Effector memory CD4-positive, alpha-beta T cell (primary cell): ENCODE data around the gene GPR39.

Source experiments
- DNase-seq, 3 donors: peaks; one replicate each; pipeline ENCODE4 v3.0.0-alpha.2; 2020
- H3K27ac ChIP-seq: 2 replicates; pipeline ENCODE4 v1.7.0; 2013; ENCODE audit warnings: mild to moderate bottlenecking, low read length, moderate library complexity; ENCODE audit not compliant: insufficient read depth, poor library complexity, severe bottlenecking
- H3K27me3 ChIP-seq: replicated peaks from 2 replicates; pipeline ENCODE4 v1.7.0; 2013; ENCODE audit warnings: mild to moderate bottlenecking, low read length; ENCODE audit not compliant: insufficient read depth, control insufficient read depth, poor library complexity, severe bottlenecking
- H3K36me3 ChIP-seq: 2 replicates; pipeline ENCODE4 v1.7.0; 2013; ENCODE audit warnings: mild to moderate bottlenecking, low read length, moderate library complexity; ENCODE audit not compliant: control insufficient read depth, insufficient read depth
- H3K4me1 ChIP-seq: 2 replicates; pipeline ENCODE4 v1.7.0; 2013; ENCODE audit warnings: low read length, mild to moderate bottlenecking; ENCODE audit not compliant: control insufficient read depth, insufficient read depth, poor library complexity, severe bottlenecking
- H3K4me3 ChIP-seq: 2 replicates; pipeline ENCODE4 v1.7.0; 2013; ENCODE audit warnings: low read length, low read depth, mild to moderate bottlenecking; ENCODE audit not compliant: insufficient read depth, poor library complexity, severe bottlenecking
- H3K9me3 ChIP-seq: 2 replicates; pipeline ENCODE4 v1.7.0; 2013; ENCODE audit warnings: mild to moderate bottlenecking, low read length, moderate library complexity; ENCODE audit not compliant: control insufficient read depth

The GPR39 gene

DNA sequence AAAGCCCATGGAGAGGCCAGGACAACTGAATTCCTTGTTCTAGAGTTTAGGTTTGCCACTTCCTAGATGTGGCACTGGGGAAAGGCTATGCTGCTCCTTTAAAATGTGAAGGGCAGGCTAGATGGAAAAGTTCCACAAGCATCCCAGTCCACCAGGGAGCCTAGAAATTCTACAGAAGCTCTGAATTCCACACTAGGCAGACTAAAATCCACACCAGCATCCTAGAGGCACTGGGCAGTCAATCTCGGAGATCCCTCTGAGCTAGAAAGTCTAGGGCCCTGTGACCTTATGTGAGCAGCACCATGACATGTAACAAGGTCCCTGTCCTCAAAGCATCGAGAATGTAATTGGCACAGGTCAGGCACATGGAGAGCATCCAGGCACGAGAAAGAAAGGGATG, 181.9 kb downstream of the GPR39 start:
- no peaks in the 10 kb centered on the region for H3K9me3 ChIP-seq
- no peak for DNase-seq
- no peak overlapping the region for H3K4me3 ChIP-seq
- no peaks in the 10 kb centered on the region for H3K36me3 ChIP-seq
- no peaks in the 10 kb centered on the region for H3K4me1 ChIP-seq
- no peak overlapping the region for H3K27ac ChIP-seq
- no peaks in the 10 kb centered on the region for H3K27me3 ChIP-seq

DNA sequence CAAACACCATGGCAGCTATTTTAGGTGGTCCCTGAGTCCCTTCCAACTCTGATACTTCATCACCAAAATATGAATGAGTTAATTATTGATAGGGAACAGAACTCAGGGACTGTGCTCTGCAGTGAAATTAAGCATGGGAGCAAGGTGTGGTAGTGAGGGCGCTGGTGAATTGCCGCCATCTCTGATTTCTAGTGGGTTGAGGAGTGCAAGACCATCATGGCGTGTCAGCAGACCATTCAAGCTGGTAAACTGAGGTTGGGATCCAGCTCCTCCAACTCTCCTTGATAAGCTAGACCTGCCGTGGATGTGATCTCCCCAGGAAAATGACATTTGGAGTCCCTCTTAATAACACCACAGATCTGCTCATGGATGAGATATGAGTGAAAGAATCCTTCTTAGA, 183.0 kb downstream of the GPR39 start:
- no peaks in the 10 kb centered on the region for H3K36me3 ChIP-seq
- DNase-seq: no peak
- no peak overlapping the region for H3K4me3 ChIP-seq
- no peaks in the 10 kb centered on the region for H3K27me3 ChIP-seq
- H3K4me1 ChIP-seq: no peaks in the 10 kb centered on the region
- no peak overlapping the region for H3K27ac ChIP-seq
- H3K9me3 ChIP-seq: no peaks in the 10 kb centered on the region

- Histone ChIP-seq H3K4me3 (no peak overlapping the region), H3K27ac (no peak overlapping the region), H3K4me1 (no peaks in the 10 kb centered on the region), H3K36me3 (no peaks in the 10 kb centered on the region), H3K9me3 (no peaks in the 10 kb centered on the region), H3K27me3 (no peaks in the 10 kb centered on the region)
- DNase-seq: no peak
Measured at GRCh38 chr2:132604561-132604960, 188.0 kb downstream of the GPR39 start.

DNA sequence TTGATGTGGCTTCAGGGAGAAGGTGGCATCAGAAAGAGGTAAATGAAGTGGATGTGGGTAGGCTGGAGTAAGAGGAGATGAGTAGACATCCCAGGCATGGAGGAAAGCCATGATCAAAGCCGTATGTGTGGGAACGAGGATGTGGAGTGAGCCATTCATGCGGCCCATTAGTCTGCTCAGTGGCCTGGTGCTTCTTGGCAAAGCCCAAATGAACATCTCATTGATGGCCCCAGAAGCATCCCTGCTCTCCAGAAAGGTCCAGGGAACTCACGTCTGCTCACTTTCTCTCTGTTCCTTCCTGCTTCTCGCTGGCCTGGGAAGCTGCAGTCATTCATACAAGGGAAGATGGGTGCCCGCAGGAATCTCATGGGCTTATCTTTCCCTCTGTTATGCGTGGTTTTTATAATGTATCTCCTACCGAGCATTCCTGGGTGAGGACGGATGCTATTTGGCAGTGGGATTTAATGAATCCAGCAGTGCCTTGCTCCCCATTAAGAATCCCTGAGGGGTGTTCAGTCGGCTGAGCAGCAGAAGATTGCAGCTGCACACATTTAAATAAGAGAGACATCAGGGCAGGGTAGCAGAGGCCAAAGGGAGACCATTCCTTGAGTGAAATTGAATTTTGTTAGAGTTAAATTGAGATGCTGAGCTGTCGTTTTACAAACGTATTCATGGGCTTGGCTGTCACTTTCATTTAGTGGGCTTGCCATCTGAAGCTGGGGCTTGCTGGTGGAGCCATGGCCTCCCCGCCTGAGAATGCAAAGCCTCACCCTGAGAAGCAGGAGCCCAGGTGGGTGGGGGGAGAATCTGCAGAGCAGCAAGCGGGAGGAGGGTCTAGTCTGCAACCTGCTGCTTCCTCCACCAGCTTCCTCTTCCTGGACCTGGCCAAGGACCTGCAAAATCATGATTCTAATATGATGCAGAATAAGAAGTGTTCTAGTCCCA, 188.9 kb downstream of the GPR39 start:
- Histone ChIP-seq H3K36me3 (no peaks in the 10 kb centered on the region), H3K9me3 (no peaks in the 10 kb centered on the region), H3K4me3 (no peak overlapping the region), H3K27me3 (no peaks in the 10 kb centered on the region), H3K27ac (no peak overlapping the region), H3K4me1 (no peaks in the 10 kb centered on the region)
- no peak for DNase-seq

GRCh38 chr2:132606649-132607048, 190.0 kb downstream of the GPR39 start:
- no peak for DNase-seq
- Histone ChIP-seq H3K4me1 (no peaks in the 10 kb centered on the region), H3K27me3 (no peaks in the 10 kb centered on the region), H3K4me3 (no peak overlapping the region), H3K9me3 (no peaks in the 10 kb centered on the region), H3K27ac (no peak overlapping the region), H3K36me3 (no peaks in the 10 kb centered on the region)

GRCh38 chr2:132607426-132608090, 191.0 kb downstream of the GPR39 start:
- no peak for DNase-seq
- Histone ChIP-seq H3K4me3 (no peak overlapping the region), H3K27ac (no peak overlapping the region), H3K27me3 (no peaks in the 10 kb centered on the region), H3K4me1 (no peaks in the 10 kb centered on the region), H3K9me3 (no peaks in the 10 kb centered on the region), H3K36me3 (no peaks in the 10 kb centered on the region)

- DNase-seq: no peak
- H3K27ac ChIP-seq: no peak overlapping the region
- H3K4me1 ChIP-seq: no peaks in the 10 kb centered on the region
- H3K27me3 ChIP-seq: no peaks in the 10 kb centered on the region
- no peaks in the 10 kb centered on the region for H3K9me3 ChIP-seq
- no peak overlapping the region for H3K4me3 ChIP-seq
- H3K36me3 ChIP-seq: no peaks in the 10 kb centered on the region
Measured at GRCh38 chr2:132608311-132608710, 191.7 kb downstream of the GPR39 start.

- Histone ChIP-seq H3K27ac (no peak overlapping the region), H3K36me3 (no peaks in the 10 kb centered on the region), H3K9me3 (no peaks in the 10 kb centered on the region), H3K4me1 (no peaks in the 10 kb centered on the region), H3K27me3 (no peaks in the 10 kb centered on the region), H3K4me3 (no peak overlapping the region)
- DNase-seq: no peak
Measured at GRCh38 chr2:132609101-132609890, 192.7 kb downstream of the GPR39 start.

DNA sequence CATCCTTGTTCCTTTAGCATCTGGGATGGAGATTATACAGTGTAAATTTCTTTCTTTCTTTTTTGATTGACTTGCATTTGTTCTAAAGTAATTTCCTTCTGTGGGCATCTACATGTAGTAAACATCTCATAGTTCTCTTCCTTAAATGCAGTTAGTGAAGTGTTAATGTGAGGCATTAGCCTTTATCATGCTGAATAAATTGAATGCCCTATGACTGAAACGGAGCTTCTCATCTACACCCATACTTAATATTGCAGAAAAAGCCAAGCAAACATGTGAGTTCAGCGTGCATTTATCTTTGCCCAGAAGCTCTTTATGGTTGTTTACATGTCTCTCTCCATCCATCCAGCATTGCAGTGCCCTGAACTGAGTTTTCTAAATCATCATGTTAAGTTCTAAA, 195.1 kb downstream of the GPR39 start:
- no peak overlapping the region for H3K27ac ChIP-seq
- no peak for DNase-seq
- H3K4me3 ChIP-seq: no peak overlapping the region
- no peaks in the 10 kb centered on the region for H3K9me3 ChIP-seq
- H3K4me1 ChIP-seq: no peaks in the 10 kb centered on the region
- no peaks in the 10 kb centered on the region for H3K27me3 ChIP-seq
- H3K36me3 ChIP-seq: no peaks in the 10 kb centered on the region
